Cardiac fibroblast (primary cell): ENCODE results near the gene NKX6-2.

ENCODE experiments used
- DNase-seq, 2 donors: peaks; one replicate each; pipeline versions ENCODE4 v3.0.0 to v3.0.0-alpha.2; 2010; ENCODE audit warnings: low read depth in 2 of 2
- H3K4me3 ChIP-seq, 2 donors: replicated peaks in 1 of 2; 1 replicate in 1 of 2; 2 replicates in 1 of 2; pipeline ENCODE4 v1.5.1; 2011; ENCODE audit warnings: low read depth in 2 of 2, low read length in 2 of 2, mild to moderate bottlenecking in 2 of 2, moderate library complexity in 1 of 2
- CTCF ChIP-seq: IDR thresholded peaks from one replicate; pipeline ENCODE4 v1.5.1; 2011; ENCODE audit warnings: low read depth, mild to moderate bottlenecking, low read length, inconsistent platforms

The NKX6-2 gene

DNA sequence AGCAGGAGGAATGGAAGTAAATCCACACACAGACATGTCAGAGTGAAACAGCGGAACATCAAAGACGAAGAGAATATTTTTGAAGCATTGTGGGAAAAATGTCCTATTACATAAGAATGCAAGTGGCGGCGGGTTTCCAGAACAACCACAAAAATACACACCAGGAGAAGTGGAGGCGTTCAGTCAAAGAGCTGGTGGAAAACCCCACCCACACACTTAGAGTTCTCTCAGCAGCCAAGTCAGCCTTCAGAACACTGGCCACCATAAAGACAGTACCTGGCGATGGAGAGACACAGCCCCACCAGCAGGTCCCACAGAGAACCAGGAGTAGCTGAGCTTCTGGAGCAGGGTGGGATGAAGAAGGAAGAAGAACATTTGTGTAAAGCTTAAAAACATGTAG is 23.7 kb downstream of the NKX6-2 start:
- H3K4me3 ChIP-seq: no peak overlapping the region
- no peak for DNase-seq
- no peak for TF ChIP-seq CTCF

DNA sequence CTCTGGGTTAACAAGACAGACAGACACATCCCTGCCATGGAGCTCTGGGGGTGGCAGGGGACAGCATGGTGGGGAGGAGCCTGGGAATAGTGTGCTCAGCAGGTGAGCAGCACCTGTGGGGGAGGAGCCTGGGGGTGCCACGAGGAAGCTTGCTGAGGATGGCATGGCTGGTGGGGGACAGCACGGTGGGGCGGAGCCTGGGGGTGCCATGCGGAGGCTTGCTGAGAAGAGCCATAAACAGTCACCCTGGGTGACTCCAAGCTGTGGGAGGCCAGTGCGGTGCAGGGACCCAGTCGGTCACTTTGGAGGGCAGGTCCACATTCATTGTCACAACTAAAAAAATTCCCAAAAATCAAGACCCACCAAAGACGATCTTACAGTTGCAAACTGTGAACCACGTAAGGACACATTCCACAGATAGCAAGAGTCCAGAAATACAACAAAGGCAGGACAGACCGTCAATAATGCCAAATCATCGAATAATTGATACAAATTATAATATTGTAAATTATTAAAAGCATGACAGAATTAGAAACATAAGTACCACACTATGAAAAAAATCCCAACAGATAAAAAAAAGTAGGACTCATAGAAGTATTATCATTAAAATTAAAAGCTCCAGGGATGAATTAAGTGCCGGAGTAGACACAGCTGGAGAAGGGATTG is 24.4 kb downstream of the NKX6-2 start:
- TF ChIP-seq CTCF: no peak
- no peak for DNase-seq
- no peak overlapping the region for H3K4me3 ChIP-seq

GRCh38 chr10:132758865-132759264 is 27.1 kb downstream of the NKX6-2 start:
- no peak for TF ChIP-seq CTCF
- no peak for DNase-seq
- no peak overlapping the region for H3K4me3 ChIP-seq

DNA sequence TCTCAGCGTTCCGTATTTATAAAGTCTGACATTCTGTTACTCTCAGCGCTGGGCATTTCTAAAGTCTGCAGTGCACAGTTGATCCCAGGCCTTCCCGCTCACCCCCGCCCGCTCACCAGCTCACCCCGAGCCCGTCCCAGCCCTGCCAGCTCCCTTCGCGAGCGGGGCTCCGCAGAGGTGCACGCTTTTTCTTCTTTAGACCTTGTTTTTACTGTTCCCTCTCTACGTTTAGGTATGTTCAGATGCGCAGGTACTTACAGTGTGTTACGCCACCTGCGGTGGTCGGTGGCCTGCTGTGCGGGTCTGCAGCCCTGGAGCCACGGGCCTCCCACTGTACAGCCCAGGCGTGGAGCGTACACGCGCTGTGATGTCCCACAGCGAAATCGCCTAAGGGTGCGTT is 28.8 kb downstream of the NKX6-2 start:
- H3K4me3 ChIP-seq: no peak overlapping the region
- TF ChIP-seq CTCF: no peak
- no peak for DNase-seq

- no peak for DNase-seq
- TF ChIP-seq CTCF: no peak
- no peak overlapping the region for H3K4me3 ChIP-seq
These were observed 29.4 kb downstream of the NKX6-2 start for GRCh38 chr10:132756591-132756990.

GRCh38 chr10:132755166-132755711 is 30.7 kb downstream of the NKX6-2 start:
- no peak for TF ChIP-seq CTCF
- H3K4me3 ChIP-seq: no peak overlapping the region
- no peak for DNase-seq

- no peak for DNase-seq
- no peak overlapping the region for H3K4me3 ChIP-seq
- TF ChIP-seq CTCF: no peak
These were observed 31.9 kb downstream of the NKX6-2 start for GRCh38 chr10:132754071-132754470.
